ENCODE measurements around the gene LRP8.
A peak's percentile ranks its signal among the peaks of the same experiment; 100 is the strongest.

The LRP8 gene

DNA sequence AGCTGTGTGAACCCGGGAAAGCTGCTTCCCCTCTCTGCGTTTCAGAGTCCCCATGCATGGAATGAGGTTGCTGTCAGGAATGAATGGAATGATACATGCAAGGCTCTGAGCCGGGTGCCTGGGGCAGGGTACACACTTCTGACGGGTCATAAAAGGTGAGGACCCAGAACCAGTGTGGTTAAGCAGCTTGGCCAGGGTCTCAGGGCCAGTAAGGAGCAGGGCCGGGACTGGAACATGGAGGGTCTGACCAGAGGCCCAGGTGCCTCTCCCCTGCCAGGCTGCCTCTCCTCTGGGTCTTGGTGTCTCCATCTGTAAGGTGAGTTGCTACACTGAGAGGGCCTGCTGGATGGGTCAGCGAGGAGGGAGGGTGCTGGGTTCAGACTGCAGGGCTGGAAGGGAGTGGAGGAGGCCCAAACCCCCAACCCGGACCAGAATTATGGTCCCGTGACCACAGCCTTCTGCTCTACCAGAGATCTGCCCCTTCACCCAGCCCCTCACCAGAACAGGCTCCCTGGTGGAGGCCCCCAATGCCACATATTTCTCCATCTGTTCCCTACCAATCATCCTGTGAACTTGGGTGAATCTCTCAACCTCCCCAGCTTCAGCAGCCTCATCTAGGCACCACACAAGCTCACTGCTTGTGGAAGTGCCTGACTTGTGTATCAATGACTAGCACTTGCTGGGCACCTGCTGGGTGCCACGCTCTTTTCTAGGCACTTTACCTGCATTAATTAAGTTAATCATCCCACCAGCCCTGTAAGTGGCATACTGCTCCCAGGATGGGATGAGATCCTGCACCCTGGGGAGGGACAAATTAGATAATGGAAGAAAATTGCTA, 16.2 kb upstream of the LRP8 start:
- no peak for TF ChIP-seq POLR2A (IDR thresholded peaks at IDR 0.05; ENCODE audit: low read depth, low read length)
- TF ChIP-seq POLR2AphosphoS5 (IDR thresholded peaks at IDR 0.05; ENCODE audit: low read depth, low read length), result no peak
- TF ChIP-seq SPI1 (IDR thresholded peaks at IDR 0.05; ENCODE audit: low read depth, low read length), result no peak
- no peak for TF ChIP-seq POU2F2 (IDR thresholded peaks at IDR 0.05; ENCODE audit: low read depth, low read length)
- no peak for TF ChIP-seq PAX5 (IDR thresholded peaks at IDR 0.05; ENCODE audit: insufficient read depth, low read length, severe bottlenecking)
- TF ChIP-seq TAF1 (IDR thresholded peaks at IDR 0.05; ENCODE audit: low read depth, low read length), result no peak
- FAIRE-seq (peak; percentile 40), DNase-seq (ENCODE audit: insufficient read length, low spot score) (no peak)

GRCh38 chr1:53342735-53343470, 15.0 kb upstream of the LRP8 start:
- FAIRE-seq, result no peak
- DNase-seq (ENCODE audit: insufficient read length, low spot score), result no peak
- TF ChIP-seq TAF1 (IDR thresholded peaks at IDR 0.05; ENCODE audit: low read depth, low read length) (no peak), POLR2A (IDR thresholded peaks at IDR 0.05; ENCODE audit: low read depth, low read length) (no peak), POU2F2 (IDR thresholded peaks at IDR 0.05; ENCODE audit: low read depth, low read length) (no peak), POLR2AphosphoS5 (IDR thresholded peaks at IDR 0.05; ENCODE audit: low read depth, low read length) (no peak), PAX5 (IDR thresholded peaks at IDR 0.05; ENCODE audit: insufficient read depth, low read length, severe bottlenecking) (no peak), SPI1 (IDR thresholded peaks at IDR 0.05; ENCODE audit: low read depth, low read length) (no peak)

- DNase-seq (ENCODE audit: insufficient read length, low spot score) (no peak), FAIRE-seq (peak; percentile 20)
- no peak for TF ChIP-seq POLR2A (IDR thresholded peaks at IDR 0.05; ENCODE audit: low read depth, low read length)
- TF ChIP-seq SPI1 (IDR thresholded peaks at IDR 0.05; ENCODE audit: low read depth, low read length), result no peak
- no peak for TF ChIP-seq TAF1 (IDR thresholded peaks at IDR 0.05; ENCODE audit: low read depth, low read length)
- no peak for TF ChIP-seq PAX5 (IDR thresholded peaks at IDR 0.05; ENCODE audit: insufficient read depth, low read length, severe bottlenecking)
- no peak for TF ChIP-seq POU2F2 (IDR thresholded peaks at IDR 0.05; ENCODE audit: low read depth, low read length)
- no peak for TF ChIP-seq POLR2AphosphoS5 (IDR thresholded peaks at IDR 0.05; ENCODE audit: low read depth, low read length)
Measured at GRCh38 chr1:53341961-53342707, 14.3 kb upstream of the LRP8 start.

- TF ChIP-seq PAX5 (IDR thresholded peaks at IDR 0.05; ENCODE audit: insufficient read depth, low read length, severe bottlenecking) (no peak), POLR2AphosphoS5 (IDR thresholded peaks at IDR 0.05; ENCODE audit: low read depth, low read length) (no peak), SPI1 (IDR thresholded peaks at IDR 0.05; ENCODE audit: low read depth, low read length) (no peak), POLR2A (IDR thresholded peaks at IDR 0.05; ENCODE audit: low read depth, low read length) (no peak), POU2F2 (IDR thresholded peaks at IDR 0.05; ENCODE audit: low read depth, low read length) (no peak), TAF1 (IDR thresholded peaks at IDR 0.05; ENCODE audit: low read depth, low read length) (no peak)
Measured at GRCh38 chr1:53341521-53341895, 13.6 kb upstream of the LRP8 start.

DNA sequence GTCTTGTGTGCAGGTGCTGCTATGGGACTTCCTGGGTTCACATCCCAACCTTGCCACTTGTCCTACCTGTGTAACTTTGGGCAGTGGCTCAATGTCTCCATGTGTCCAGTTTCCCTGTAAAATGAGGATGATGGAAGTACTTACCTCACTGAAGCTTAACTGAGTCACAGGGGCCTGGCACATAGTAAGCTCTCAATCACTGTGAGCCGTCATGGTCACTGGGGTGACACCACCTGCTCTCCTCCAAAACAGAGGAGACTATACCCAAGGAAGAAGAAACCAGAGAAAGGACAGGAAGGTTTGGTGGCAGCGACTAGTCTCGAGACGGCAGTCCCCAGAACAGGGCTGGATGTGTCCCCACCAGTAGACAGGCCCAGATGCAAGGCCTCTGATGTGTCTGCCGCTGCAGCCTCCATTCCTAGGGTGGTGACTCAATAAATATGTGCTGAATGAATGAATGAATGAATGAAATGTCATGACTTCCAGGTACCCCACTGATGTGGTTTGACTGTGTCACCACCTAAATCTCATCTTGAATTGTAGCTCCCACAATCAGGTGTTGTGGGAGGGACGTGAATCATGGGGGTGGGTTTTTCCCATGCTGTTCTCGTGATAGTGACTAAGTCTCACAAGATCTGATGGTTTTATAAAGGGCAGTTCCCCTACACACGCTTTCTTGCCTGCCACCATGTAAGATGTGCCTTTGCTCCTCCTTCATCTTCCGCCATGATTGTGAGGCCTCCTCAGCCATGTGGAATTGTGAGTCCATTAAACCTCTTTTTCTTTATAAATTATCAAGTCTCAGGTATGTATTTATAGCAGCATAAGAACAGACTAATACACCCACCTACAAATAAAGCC, 13.0 kb upstream of the LRP8 start:
- DNase-seq (ENCODE audit: insufficient read length, low spot score) (no peak), FAIRE-seq (no peak)
- no peak for TF ChIP-seq POLR2AphosphoS5 (IDR thresholded peaks at IDR 0.05; ENCODE audit: low read depth, low read length)
- TF ChIP-seq SPI1 (IDR thresholded peaks at IDR 0.05; ENCODE audit: low read depth, low read length), result no peak
- TF ChIP-seq TAF1 (IDR thresholded peaks at IDR 0.05; ENCODE audit: low read depth, low read length), result no peak
- no peak for TF ChIP-seq POLR2A (IDR thresholded peaks at IDR 0.05; ENCODE audit: low read depth, low read length)
- no peak for TF ChIP-seq PAX5 (IDR thresholded peaks at IDR 0.05; ENCODE audit: insufficient read depth, low read length, severe bottlenecking)

More at GRCh38 chr1:53341521-53341895, 13.6 kb upstream of the LRP8 start:
- FAIRE-seq, result no peak
- no peak for DNase-seq (ENCODE audit: insufficient read length, low spot score)

GRCh38 chr1:53339736-53340635, 12.1 kb upstream of the LRP8 start:
- no peak for DNase-seq (ENCODE audit: insufficient read length, low spot score)
- no peak for FAIRE-seq
- TF ChIP-seq SPI1 (IDR thresholded peaks at IDR 0.05; ENCODE audit: low read depth, low read length), result no peak
- TF ChIP-seq POLR2A (IDR thresholded peaks at IDR 0.05; ENCODE audit: low read depth, low read length), result no peak

- TF ChIP-seq SPI1 (IDR thresholded peaks at IDR 0.05; ENCODE audit: low read depth, low read length), result no peak
- no peak for FAIRE-seq
- DNase-seq (ENCODE audit: insufficient read length, low spot score), result no peak
Measured at GRCh38 chr1:53338423-53338822, 10.6 kb upstream of the LRP8 start.

DNA sequence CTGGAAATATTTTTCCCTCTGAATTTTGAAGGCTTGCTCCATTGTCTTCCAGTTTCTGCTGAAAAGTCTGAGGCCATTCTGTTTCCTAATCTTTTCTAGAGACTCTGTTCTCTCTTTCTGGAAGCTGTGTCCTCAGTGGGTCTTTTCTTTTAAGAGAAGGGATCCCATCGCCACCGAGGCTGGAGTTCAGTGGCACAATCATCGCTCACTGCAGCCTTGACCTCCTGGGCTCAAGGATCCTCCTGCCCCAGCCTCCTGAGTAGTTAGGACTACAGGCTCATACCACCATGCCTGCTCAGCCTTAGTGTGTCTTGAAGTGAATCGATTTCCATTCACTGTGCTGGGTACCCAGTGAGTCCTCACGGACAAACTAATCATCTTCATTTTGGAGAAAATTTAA, 9.6 kb upstream of the LRP8 start:
- TF ChIP-seq POLR2AphosphoS5 (IDR thresholded peaks at IDR 0.05; ENCODE audit: low read depth, low read length) (no peak), POU2F2 (IDR thresholded peaks at IDR 0.05; ENCODE audit: low read depth, low read length) (no peak), TAF1 (IDR thresholded peaks at IDR 0.05; ENCODE audit: low read depth, low read length) (no peak), PAX5 (IDR thresholded peaks at IDR 0.05; ENCODE audit: insufficient read depth, low read length, severe bottlenecking) (no peak), POLR2A (IDR thresholded peaks at IDR 0.05; ENCODE audit: low read depth, low read length) (no peak), SPI1 (IDR thresholded peaks at IDR 0.05; ENCODE audit: low read depth, low read length) (no peak)
- no peak for FAIRE-seq
- DNase-seq (ENCODE audit: insufficient read length, low spot score), result no peak

Data from GM12891 (cell line).